ENCODE measurements around the gene CPT1C. TPM values are rescaled to one million over a fixed set of nuclear protein-coding genes. Genes with fewer than 3 reads are reported as not detected.
"Not testable (repeated sequence)": the region's sequence is repeated elsewhere in the genome, so short reads cannot be mapped to it uniquely, and the experiment has no call there.

CPT1C gene
- total RNA-seq, 1 donor from 2014 or later = 133 TPM

DNA sequence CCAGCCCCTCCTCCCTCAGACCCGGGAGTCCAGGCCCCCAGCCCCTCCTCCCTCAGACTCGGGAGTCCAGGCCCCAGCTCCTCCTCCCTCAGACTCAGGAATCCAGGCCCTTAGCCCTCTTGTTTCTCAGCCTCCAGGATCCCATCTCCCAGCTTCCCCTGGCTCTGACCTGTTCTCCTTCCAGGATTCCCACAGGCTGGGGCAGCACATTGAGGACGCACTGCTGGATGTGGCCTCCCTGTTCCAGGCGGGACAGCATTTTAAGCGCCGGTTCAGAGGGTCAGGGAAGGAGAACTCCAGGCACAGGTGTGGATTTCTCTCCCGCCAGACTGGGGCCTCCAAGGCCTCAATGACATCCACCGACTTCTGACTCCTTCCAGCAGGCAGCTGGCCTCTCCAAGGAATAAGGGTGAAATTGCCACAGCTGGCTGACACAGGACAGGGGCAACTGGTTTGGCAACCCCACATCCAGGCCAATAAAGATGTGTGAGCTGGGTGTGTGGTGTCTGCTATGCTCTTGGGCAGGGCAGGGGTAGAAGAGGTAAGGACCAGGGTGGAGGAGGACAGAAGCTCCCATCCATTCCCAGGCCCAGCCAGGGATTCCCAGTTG lies 22.4 kb downstream of the CPT1C start:
- Mint-ChIP-seq H3K9me3 (ENCODE audit: unreplicated experiment) (peaks cover 2% of the 10 kb centered on the region), H3K27me3 (ENCODE audit: unreplicated experiment) (peaks cover 4% of the 10 kb centered on the region), H3K27ac (ENCODE audit: unreplicated experiment) (no peak overlapping the region), H3K36me3 (ENCODE audit: unreplicated experiment) (peaks cover 4% of the 10 kb centered on the region), H3K4me3 (ENCODE audit: unreplicated experiment) (no peak overlapping the region), H3K4me1 (ENCODE audit: low read depth, unreplicated experiment) (no peaks in the 10 kb centered on the region)
- no peak for DNase-seq
- TF ChIP-seq, protein P1, sequence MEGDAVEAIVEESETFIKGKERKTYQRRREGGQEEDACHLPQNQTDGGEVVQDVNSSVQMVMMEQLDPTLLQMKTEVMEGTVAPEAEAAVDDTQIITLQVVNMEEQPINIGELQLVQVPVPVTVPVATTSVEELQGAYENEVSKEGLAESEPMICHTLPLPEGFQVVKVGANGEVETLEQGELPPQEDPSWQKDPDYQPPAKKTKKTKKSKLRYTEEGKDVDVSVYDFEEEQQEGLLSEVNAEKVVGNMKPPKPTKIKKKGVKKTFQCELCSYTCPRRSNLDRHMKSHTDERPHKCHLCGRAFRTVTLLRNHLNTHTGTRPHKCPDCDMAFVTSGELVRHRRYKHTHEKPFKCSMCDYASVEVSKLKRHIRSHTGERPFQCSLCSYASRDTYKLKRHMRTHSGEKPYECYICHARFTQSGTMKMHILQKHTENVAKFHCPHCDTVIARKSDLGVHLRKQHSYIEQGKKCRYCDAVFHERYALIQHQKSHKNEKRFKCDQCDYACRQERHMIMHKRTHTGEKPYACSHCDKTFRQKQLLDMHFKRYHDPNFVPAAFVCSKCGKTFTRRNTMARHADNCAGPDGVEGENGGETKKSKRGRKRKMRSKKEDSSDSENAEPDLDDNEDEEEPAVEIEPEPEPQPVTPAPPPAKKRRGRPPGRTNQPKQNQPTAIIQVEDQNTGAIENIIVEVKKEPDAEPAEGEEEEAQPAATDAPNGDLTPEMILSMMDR (IDR thresholded peaks at IDR 0.05; ENCODE audit: partially characterized antibody, unreplicated experiment) = no peak

DNA sequence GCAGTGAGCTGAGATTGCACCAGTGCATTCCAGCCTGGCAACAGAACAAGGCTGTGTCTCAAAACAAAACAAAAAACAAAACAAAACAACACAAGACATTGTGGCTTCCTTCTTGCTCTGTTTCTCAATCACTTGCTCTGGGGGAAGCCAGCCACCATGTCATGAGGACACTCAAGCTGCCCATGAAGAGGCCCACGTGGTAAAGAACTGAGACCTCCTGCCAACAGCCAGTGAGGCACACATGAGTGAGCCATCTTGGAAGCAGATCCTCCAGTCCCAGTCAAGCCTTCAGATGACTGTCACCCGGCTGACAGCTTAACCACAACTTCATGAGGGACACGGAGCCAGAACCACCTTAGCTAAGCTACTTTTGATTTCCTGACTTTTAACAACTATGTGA lies 25.2 kb downstream of the CPT1C start:
- Mint-ChIP-seq H3K9me3 (ENCODE audit: unreplicated experiment) (peaks cover 2% of the 10 kb centered on the region), H3K27ac (ENCODE audit: unreplicated experiment) (no peak overlapping the region), H3K4me1 (ENCODE audit: low read depth, unreplicated experiment) (no peaks in the 10 kb centered on the region), H3K4me3 (ENCODE audit: unreplicated experiment) (no peak overlapping the region), H3K36me3 (ENCODE audit: unreplicated experiment) (peaks cover 4% of the 10 kb centered on the region), H3K27me3 (ENCODE audit: unreplicated experiment) (peaks cover 4% of the 10 kb centered on the region)
- TF ChIP-seq, protein P1 (IDR thresholded peaks at IDR 0.05; ENCODE audit: partially characterized antibody, unreplicated experiment) = no peak
- DNase-seq = no peak

DNA sequence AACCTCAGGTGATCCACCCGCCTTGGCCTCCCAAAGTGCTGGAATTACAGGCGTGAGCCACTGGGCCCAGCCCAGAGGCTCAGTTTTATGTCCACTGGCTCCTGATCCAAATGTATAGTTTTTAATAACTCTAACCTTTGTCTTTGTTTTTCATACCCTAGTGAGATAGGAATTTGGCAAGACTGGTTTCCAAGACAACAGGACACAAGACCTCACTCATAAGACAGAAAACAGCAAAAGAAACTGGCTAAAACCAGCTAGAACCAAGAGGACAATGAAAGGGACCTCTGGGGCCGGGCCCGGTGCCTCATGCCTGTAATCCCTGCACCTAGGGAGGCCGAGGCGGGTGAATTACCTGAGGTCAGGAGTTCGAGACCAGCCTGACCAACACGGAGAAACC lies 27.6 kb downstream of the CPT1C start:
- Mint-ChIP-seq H3K4me1 (ENCODE audit: low read depth, unreplicated experiment) (no peaks in the 10 kb centered on the region), H3K4me3 (ENCODE audit: unreplicated experiment) (no peak overlapping the region), H3K27me3 (ENCODE audit: unreplicated experiment) (peaks cover 2% of the 10 kb centered on the region), H3K36me3 (ENCODE audit: unreplicated experiment) (peaks cover 4% of the 10 kb centered on the region), H3K27ac (ENCODE audit: unreplicated experiment) (no peak overlapping the region), H3K9me3 (ENCODE audit: unreplicated experiment) (peaks cover 2% of the 10 kb centered on the region)
- DNase-seq = no peak
- TF ChIP-seq, protein P1 (IDR thresholded peaks at IDR 0.05; ENCODE audit: partially characterized antibody, unreplicated experiment) = no peak

DNA sequence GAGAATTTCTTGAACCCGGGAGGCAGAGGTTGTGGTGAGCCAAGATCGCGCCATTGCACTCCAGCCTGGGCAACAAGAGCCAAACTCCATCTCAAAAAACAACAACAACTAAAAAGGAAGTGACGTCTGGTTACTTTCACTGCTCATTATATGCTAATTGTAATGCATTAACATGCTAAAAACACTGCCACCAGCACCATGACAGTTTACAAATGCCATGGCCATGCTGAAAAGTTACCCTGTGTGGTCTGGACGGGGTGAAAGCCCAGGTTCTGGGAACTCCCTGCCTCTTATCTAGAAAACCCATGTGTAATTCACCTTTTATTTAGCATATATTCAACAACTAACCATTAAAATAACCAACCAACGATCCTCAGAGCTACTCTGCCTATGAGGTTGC lies 28.1 kb downstream of the CPT1C start:
- Mint-ChIP-seq H3K4me3 (ENCODE audit: unreplicated experiment) (no peak overlapping the region), H3K27ac (ENCODE audit: unreplicated experiment) (no peak overlapping the region), H3K4me1 (ENCODE audit: low read depth, unreplicated experiment) (no peaks in the 10 kb centered on the region), H3K27me3 (ENCODE audit: unreplicated experiment) (peaks cover 2% of the 10 kb centered on the region), H3K36me3 (ENCODE audit: unreplicated experiment) (peaks cover 4% of the 10 kb centered on the region), H3K9me3 (ENCODE audit: unreplicated experiment) (peaks cover 2% of the 10 kb centered on the region)
- no peak for DNase-seq
- TF ChIP-seq, protein P1 (IDR thresholded peaks at IDR 0.05; ENCODE audit: partially characterized antibody, unreplicated experiment) = no peak

DNA sequence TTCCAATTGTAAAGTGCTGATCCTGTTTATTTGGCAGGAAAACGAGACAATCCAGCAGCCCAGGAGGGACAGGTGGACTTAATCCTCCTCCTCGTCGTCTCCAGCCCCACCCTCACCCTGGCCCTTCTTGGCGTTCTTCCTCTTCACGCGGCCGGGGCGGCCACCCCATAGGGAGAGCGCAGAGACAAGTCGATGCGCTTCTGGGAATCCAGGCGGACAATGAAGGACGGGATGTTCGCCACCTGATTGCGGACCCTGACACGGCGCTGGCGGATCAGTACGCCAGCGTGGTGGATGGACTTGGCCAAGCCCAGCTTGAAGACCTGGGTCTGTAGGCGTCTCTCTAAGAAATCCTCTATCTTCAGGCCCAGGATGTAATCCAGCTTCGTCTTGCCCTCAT lies 28.5 kb downstream of the CPT1C start:
- H3K9me3 Mint-ChIP-seq (ENCODE audit: unreplicated experiment); H3K27me3 Mint-ChIP-seq (ENCODE audit: unreplicated experiment); H3K4me3 Mint-ChIP-seq (ENCODE audit: unreplicated experiment); H3K27ac Mint-ChIP-seq (ENCODE audit: unreplicated experiment); H3K36me3 Mint-ChIP-seq (ENCODE audit: unreplicated experiment); H3K4me1 Mint-ChIP-seq (ENCODE audit: low read depth, unreplicated experiment); DNase-seq: not testable (repeated sequence)

All from glutamatergic neuron (in vitro differentiated cells).